Activated naive CD8-positive, alpha-beta T cell treated with anti-CD3 and anti-CD28 coated beads, Interleukin-2, amount 10 ng/mL, durations not matched to agents 7 days and 5 days (primary cell): ENCODE results near the gene IL32. TPM values are rescaled to one million over a fixed set of nuclear protein-coding genes. Genes with fewer than 3 reads are reported as not detected.

Experiments
- ATAC-seq: fragments of 150-1000 bp; cut with Tn5 transposase; one replicate; pipeline ENCODE4 v1.10.0; 2021; ENCODE audit warnings: low read depth, moderate library complexity
- POLR2A ChIA-PET: fragments of 350-600 bp; sonication (Branson Sonifier 250); formaldehyde crosslinking; loops from one replicate; lab custom pipeline; 2021; ENCODE audit warnings: antibody characterized with exemption; lab: Charles Lee
- DNase-seq: peaks from one replicate; pipeline ENCODE4 v3.0.0; 2021
- H3K27ac Mint-ChIP-seq: one replicate; pipeline ENCODE4 v1.8.0; 2022; ENCODE audit warnings: mild to moderate bottlenecking, mixed read lengths
- H3K27me3 Mint-ChIP-seq: one replicate; pipeline ENCODE4 v1.8.0; 2022; ENCODE audit warnings: mild to moderate bottlenecking, moderate library complexity, mixed read lengths
- H3K36me3 Mint-ChIP-seq: one replicate; pipeline ENCODE4 v1.8.0; 2021; ENCODE audit warnings: mild to moderate bottlenecking, mixed read lengths
- H3K4me1 Mint-ChIP-seq: one replicate; pipeline ENCODE4 v1.8.0; 2021; ENCODE audit warnings: mixed read lengths
- H3K4me3 Mint-ChIP-seq: one replicate; pipeline ENCODE4 v1.8.0; 2022; ENCODE audit warnings: mild to moderate bottlenecking, moderate library complexity, mixed read lengths
- H3K9me3 Mint-ChIP-seq: one replicate; pipeline ENCODE4 v1.8.0; 2021; ENCODE audit warnings: mixed read lengths
- total RNA-seq, 2 experiments: library from RNA; stranded (reverse); gene quantifications; one replicate each; pipeline ENCODE4 v1.2.3, GENCODE V29; 2021

IL32 gene
- total RNA-seq, 2 experiments from 2014 or later = 2,319 to 2,425 TPM

DNA sequence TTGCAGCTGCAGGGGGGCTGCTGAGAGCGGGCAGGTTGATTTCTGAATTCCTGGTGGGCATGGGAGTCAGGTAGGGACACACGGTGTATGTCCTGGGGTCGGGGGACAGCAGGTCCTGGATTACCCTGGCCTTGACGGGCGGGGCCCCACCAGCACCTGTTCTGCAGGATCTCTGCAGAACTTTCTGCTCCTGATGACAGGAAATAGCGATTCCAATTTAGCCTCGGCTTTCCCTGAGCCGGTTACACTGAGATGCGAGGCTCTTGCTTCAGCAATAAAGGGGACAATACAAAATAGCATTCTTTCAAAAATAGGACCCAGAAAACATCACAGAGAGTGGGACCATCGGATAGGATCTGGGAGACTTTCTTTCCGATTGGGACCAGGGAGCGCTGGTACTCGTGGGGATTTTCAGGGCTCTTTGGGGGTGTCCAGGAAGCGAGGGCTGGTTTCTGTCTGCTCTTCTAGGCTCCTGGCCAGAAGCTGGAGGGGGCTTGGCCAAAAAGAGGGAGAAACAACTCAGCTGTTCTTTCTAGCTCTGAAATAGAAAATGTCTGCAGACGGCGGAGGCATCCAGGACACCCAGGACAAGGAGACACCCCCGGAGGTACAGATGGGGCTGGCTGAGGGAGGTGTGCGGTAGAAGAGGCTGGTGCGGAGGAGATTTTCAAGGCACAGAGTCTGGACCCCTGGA is 47.6 kb downstream of the IL32 start:
- Mint-ChIP-seq H3K36me3 (no peaks in the 10 kb centered on the region), H3K27ac (no peak overlapping the region), H3K4me3 (no peak overlapping the region), H3K4me1 (no peaks in the 10 kb centered on the region), H3K9me3 (no peaks in the 10 kb centered on the region), H3K27me3 (peaks cover 2% of the 10 kb centered on the region)
- POLR2A ChIA-PET = no interaction called here
- no peak for ATAC-seq
- DNase-seq = no peak

- no peak overlapping the region for H3K4me3 Mint-ChIP-seq
- POLR2A ChIA-PET = no interaction called here
- ATAC-seq = no peak
- no peak for DNase-seq
- no peak overlapping the region for H3K27ac Mint-ChIP-seq
- H3K9me3 Mint-ChIP-seq = no peaks in the 10 kb centered on the region
- no peaks in the 10 kb centered on the region for H3K36me3 Mint-ChIP-seq
- no peaks in the 10 kb centered on the region for H3K4me1 Mint-ChIP-seq
- H3K27me3 Mint-ChIP-seq = peaks cover 2% of the 10 kb centered on the region
These were observed 48.5 kb downstream of the IL32 start for GRCh38 chr16:3113765-3114479.

DNA sequence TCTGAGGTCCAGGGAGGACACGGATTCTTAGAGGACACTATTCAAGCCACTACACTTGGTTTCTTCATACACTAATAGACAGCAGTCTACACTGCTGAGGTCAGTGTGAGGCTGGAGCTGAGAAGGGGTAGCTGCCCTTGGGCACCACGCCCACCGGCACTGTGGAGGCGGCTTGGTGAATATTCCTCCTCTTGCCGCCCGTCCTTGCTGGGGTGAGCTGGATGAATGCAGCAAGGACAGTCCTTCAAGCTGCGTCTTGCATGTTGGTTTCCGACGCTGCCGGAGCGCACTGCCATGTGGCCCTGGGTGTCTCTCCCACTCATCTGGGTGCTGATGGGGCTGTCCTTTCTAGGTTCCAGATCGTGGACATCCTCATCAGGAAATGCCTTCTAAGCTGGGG is 49.6 kb downstream of the IL32 start:
- Mint-ChIP-seq H3K4me3 (no peak overlapping the region), H3K9me3 (no peaks in the 10 kb centered on the region), H3K27me3 (no peaks in the 10 kb centered on the region), H3K4me1 (no peaks in the 10 kb centered on the region), H3K36me3 (no peaks in the 10 kb centered on the region), H3K27ac (no peak overlapping the region)
- no peak for DNase-seq
- POLR2A ChIA-PET = no interaction called here
- ATAC-seq = no peak

GRCh38 chr16:3115561-3115960 is 50.1 kb downstream of the IL32 start:
- H3K4me1 Mint-ChIP-seq = no peaks in the 10 kb centered on the region

GRCh38 chr16:3118204-3118790 is 52.9 kb downstream of the IL32 start:
- Mint-ChIP-seq H3K9me3 (no peaks in the 10 kb centered on the region), H3K36me3 (no peaks in the 10 kb centered on the region), H3K27me3 (no peaks in the 10 kb centered on the region), H3K27ac (no peak overlapping the region), H3K4me3 (no peak overlapping the region), H3K4me1 (peaks cover 1% of the 10 kb centered on the region)
- DNase-seq (no peak), ATAC-seq (no peak)
- POLR2A ChIA-PET = interaction anchor here (0.6 to 1.3 kb wide), 2 partner anchors 12 to 27 kb away, joined by 3 read pairs; no protein-coding TSS in a partner anchor

More at GRCh38 chr16:3115561-3115960, 50.1 kb downstream of the IL32 start:
- ATAC-seq (no peak), DNase-seq (no peak)
- H3K4me3 Mint-ChIP-seq = no peak overlapping the region
- POLR2A ChIA-PET = no interaction called here
- H3K36me3 Mint-ChIP-seq = no peaks in the 10 kb centered on the region
- H3K27me3 Mint-ChIP-seq = no peaks in the 10 kb centered on the region
- H3K9me3 Mint-ChIP-seq = no peaks in the 10 kb centered on the region
- H3K27ac Mint-ChIP-seq = no peak overlapping the region

DNA sequence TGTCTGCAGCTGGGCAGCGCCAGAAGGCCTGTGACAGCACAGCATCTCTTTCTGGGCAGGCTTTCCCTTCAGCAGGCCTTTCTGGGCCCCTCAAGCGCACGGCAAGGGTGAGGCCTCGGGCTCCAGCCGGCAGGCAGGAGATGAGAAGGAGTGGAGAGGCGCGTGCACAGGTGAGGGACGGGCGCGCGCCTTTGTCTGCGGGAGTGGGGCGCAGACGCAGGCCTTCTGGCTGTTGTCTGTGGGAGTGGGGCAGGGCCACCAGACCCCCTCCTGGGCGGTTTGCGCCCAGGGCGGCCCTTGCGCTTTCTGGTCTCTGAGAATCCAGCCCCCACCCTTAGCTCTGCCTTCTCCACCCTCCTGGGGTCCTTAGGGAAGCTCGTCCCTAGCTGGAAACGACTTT is 53.4 kb downstream of the IL32 start:
- Mint-ChIP-seq H3K9me3 (no peaks in the 10 kb centered on the region), H3K27ac (no peak overlapping the region), H3K4me3 (no peak overlapping the region), H3K36me3 (no peaks in the 10 kb centered on the region), H3K27me3 (no peaks in the 10 kb centered on the region), H3K4me1 (peaks cover 5% of the 10 kb centered on the region)
- POLR2A ChIA-PET = interaction anchor here (0.6 to 1.2 kb wide), 2 partner anchors 12 to 28 kb away, joined by 3 read pairs; no protein-coding TSS in a partner anchor
- DNase-seq (no peak), ATAC-seq (no peak)

Other genes starting within 250 kb of the IL32 start
- gene PRSS21, start 248.4 kb upstream of the IL32 start, total RNA-seq = 1 to 10 TPM; 5.6 to 6.9 TPM
- gene ZG16B, start 235.3 kb upstream of the IL32 start, total RNA-seq = 1 to 10 TPM; 6.7 to 8.1 TPM
- not detected for gene PRSS22, start 207.5 kb upstream of the IL32 start, total RNA-seq
- 10 to 100 TPM; 21.0 to 21.2 TPM for gene FLYWCH2, start 182.4 kb upstream of the IL32 start, total RNA-seq
- gene FLYWCH1, start 153.7 kb upstream of the IL32 start, total RNA-seq = 10 to 100 TPM; 65.5 to 69.7 TPM
- under 1 TPM in 1 of 2 experiments, not detected in 1; 0.36 TPM for gene KREMEN2, start 101.4 kb upstream of the IL32 start, total RNA-seq
- gene PAQR4, start 96.3 kb upstream of the IL32 start, total RNA-seq = 10 to 100 TPM; 40.7 to 42.4 TPM
- gene PKMYT1, start 85.2 kb upstream of the IL32 start, total RNA-seq = 100 to 1,000 TPM; 106 to 116 TPM
- not detected for gene CLDN9, start 52.7 kb upstream of the IL32 start, total RNA-seq
- gene CLDN6, start 47.5 kb upstream of the IL32 start, total RNA-seq = not detected
- gene TNFRSF12A, start 45.3 kb upstream of the IL32 start, total RNA-seq = 1 to 10 TPM; 2.9 TPM
- gene HCFC1R1, start 41.7 kb upstream of the IL32 start, total RNA-seq = 10 to 100 TPM; 38.1 to 42.6 TPM
- 10 to 100 TPM; 36.3 to 36.9 TPM for gene THOC6, start 41.6 kb upstream of the IL32 start, total RNA-seq
- gene BICDL2, start 28.7 kb upstream of the IL32 start, total RNA-seq = 1 to 10 TPM; 1.6 TPM
- gene MMP25, start 19.1 kb upstream of the IL32 start, total RNA-seq = 10 to 100 TPM; 49.3 to 60.4 TPM
- under 1 TPM; 0.37 to 0.39 TPM for gene ZSCAN10, start 33.7 kb downstream of the IL32 start, total RNA-seq
- not detected for gene ZNF205, start 46.9 kb downstream of the IL32 start, total RNA-seq
- gene ZNF213, start 69.4 kb downstream of the IL32 start, total RNA-seq = 10 to 100 TPM; 12.9 to 13.3 TPM
- not detected for gene OR1F1, start 122.6 kb downstream of the IL32 start, total RNA-seq
- 10 to 100 TPM; 16.5 to 19.5 TPM for gene ZNF200, start 169.5 kb downstream of the IL32 start, total RNA-seq
- under 1 TPM; 0.23 to 0.39 TPM for gene MEFV, start 191.0 kb downstream of the IL32 start, total RNA-seq
- 10 to 100 TPM; 34.7 to 36.7 TPM for gene ZNF263, start 217.9 kb downstream of the IL32 start, total RNA-seq
- gene TIGD7, start 239.8 kb downstream of the IL32 start, total RNA-seq = 10 to 100 TPM; 10.3 to 12.1 TPM
- gene ZNF75A, start 239.9 kb downstream of the IL32 start, total RNA-seq = 10 to 100 TPM; 63.6 to 63.8 TPM